ENCODE data around the gene RBM6. TPM values are rescaled to one million over a fixed set of nuclear protein-coding genes. Genes with fewer than 3 reads are reported as not detected.
"Not testable (repeated sequence)": the region's sequence is repeated elsewhere in the genome, so short reads cannot be mapped to it uniquely, and the experiment has no call there.

Gene RBM6
- polyA plus RNA-seq, 3 donors, result 11.3 to 137 (median 17.8) TPM

DNA sequence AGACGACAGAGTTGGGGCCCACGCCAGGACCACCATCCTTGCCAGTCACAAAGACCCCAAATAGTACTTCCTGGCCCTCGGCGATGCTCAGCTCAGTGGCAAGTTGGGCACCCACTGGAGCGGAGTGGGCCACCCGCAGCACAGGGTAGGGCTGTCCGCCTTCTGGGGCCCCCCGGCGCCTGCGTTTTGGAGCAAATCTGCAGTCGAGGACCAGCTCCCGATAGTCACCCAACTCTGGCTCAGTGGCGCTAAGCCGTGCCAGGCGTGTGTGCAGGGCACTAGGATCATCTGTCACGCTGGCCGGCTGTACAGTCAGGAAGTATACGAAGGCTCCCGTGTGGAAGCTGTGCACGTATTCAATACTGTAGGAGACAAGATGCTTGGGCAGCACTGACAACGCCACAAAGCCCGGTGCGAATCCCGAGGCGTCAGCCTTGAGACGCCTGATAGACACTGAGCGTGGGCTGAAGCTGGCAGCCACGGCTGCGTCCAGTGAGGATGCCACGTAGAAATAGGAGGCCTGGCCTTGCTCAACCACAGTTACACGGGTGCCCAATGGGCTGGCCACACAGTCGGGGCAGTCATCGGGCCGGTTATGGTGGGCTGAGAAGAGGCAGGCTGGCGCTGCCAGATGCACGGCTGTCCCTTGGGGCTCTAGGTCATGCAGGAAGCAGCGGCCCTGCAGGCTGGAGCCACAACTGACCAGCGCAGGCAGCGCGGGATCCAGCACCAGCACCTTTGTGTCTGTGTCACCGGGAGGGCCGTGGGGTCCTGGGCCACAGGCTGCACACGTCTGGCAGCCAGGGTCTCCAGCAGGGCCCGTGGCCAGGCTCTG lies 37.2 kb upstream of the RBM6 start:
- Histone ChIP-seq H3K9me3 (replicated peaks in 1 of 2; ENCODE audit: control insufficient read depth in 1 of 2, insufficient read depth in 1 of 2, low read length in 2 of 2) (no peaks in the 10 kb centered on the region), H3K36me3 (replicated peaks in 1 of 2; ENCODE audit: control insufficient read depth in 1 of 2, insufficient read depth in 2 of 2, low read length in 2 of 2) (no peaks in the 10 kb centered on the region), H3K4me3 (replicated peaks in 1 of 3; ENCODE audit: low read depth in 2 of 3, low read length in 3 of 3) (no peak overlapping the region), H2AFZ (ENCODE audit: insufficient read depth, low read depth, low read length, poor library complexity, severe bottlenecking) (peak overlapping the region; percentile 97), H4K20me1 (ENCODE audit: insufficient read depth, low read length) (no peaks in the 10 kb centered on the region), H3K9ac (ENCODE audit: insufficient read depth, low read length, poor library complexity, severe bottlenecking) (no peak overlapping the region), H3K27ac (ENCODE audit: low read depth in 1 of 2, low read length in 2 of 2) (no peak overlapping the region), H3K4me1 (ENCODE audit: control insufficient read depth in 1 of 2, insufficient read depth in 2 of 2, low read length in 2 of 2) (peaks cover 19 to 25% of the 10 kb centered on the region in 2 donors), H3K27me3 (ENCODE audit: control insufficient read depth in 2 of 2, insufficient read depth in 2 of 2, low read length in 2 of 2) (no peaks in the 10 kb centered on the region), H3K79me2 (ENCODE audit: insufficient read depth, low read length) (no peaks in the 10 kb centered on the region), H3K4me2 (replicated peaks; ENCODE audit: extremely low read depth, low read length, poor library complexity, severe bottlenecking) (peak overlapping the region; percentile 83)
- Mint-ChIP-seq H3K27me3 (ENCODE audit: low read depth in 3 of 3) (peaks cover 0 to 6% (median 2%) of the 10 kb centered on the region in 3 donors), H3K4me3 (peak overlapping the region in 1 of 2 donors; percentile 90), H3K4me1 (peaks cover 21% of the 10 kb centered on the region), H3K36me3 (no peaks in the 10 kb centered on the region), H3K27ac (peak overlapping the region in 1 of 7 donors; percentile 36), H3K9me3 (no peaks in the 10 kb centered on the region)
- TF ChIP-seq, protein P1, sequence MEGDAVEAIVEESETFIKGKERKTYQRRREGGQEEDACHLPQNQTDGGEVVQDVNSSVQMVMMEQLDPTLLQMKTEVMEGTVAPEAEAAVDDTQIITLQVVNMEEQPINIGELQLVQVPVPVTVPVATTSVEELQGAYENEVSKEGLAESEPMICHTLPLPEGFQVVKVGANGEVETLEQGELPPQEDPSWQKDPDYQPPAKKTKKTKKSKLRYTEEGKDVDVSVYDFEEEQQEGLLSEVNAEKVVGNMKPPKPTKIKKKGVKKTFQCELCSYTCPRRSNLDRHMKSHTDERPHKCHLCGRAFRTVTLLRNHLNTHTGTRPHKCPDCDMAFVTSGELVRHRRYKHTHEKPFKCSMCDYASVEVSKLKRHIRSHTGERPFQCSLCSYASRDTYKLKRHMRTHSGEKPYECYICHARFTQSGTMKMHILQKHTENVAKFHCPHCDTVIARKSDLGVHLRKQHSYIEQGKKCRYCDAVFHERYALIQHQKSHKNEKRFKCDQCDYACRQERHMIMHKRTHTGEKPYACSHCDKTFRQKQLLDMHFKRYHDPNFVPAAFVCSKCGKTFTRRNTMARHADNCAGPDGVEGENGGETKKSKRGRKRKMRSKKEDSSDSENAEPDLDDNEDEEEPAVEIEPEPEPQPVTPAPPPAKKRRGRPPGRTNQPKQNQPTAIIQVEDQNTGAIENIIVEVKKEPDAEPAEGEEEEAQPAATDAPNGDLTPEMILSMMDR (IDR thresholded peaks at IDR 0.05), result no peak
- intact Hi-C loops (cut with micrococcal nuclease), result no loop called here
- no peak for DNase-seq
- WGBS (ENCODE audit: insufficient coverage), result 94% methylated on average over 42 of the region's 44 CpGs

DNA sequence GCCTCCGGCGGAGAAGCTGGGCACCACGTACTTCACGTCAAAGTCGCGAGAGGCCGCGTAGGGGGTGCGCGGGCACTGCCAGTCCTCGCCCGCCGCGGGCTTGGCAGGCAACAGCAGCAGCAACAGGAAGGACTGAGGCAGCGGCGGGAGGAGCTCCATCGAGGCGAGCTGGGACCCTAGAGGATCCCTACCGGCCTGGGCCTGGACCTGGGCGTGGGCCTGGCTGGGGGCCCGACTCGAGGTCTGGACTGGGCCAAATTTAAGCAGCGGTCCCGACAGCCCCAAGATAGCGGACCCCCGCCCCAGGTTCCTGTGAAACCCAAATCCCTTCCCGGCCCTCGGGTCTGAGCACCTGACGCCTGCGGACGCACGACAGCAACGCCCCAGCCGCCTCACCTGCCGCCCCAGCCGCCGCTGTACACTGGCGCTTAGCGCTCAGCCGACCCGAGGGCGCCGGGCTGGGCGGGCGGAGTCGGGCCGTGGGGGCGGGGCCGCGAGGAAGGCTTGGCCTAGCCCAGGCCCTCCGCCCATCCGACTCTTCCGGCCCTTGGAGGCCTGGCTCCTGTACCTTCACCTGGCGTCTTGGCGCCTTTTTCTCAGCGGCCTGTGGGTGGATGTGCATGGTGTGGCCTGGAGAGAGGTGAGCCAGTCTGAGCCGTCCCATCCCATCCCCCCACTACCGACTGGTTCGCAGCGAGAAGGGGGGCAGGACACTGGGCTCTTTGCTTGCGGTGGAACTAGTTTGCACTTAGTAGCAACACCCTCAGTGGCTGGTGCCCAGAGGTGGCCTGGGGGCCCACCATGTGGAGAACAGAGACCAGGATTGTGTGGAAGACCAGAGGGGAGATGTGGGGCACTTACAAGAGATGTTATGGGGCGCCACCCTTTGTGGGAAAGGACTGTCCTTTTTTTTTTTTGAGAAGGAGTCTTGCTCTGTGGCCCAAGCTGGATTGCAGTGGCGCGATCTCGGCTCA lies 36.2 kb upstream of the RBM6 start, which contains the start of gene MST1R:
Gene MST1R, minus strand, starts transcription at position 423 of the 974 bp plus-strand sequence. Its CDS starts 264 bp downstream, at position 159.
- H3K27ac Mint-ChIP-seq, result peak within 1 kb of the TSS in 1 of 7 donors; percentile 55
- Histone ChIP-seq H3K4me1 (ENCODE audit: control insufficient read depth in 1 of 2, insufficient read depth in 2 of 2, low read length in 2 of 2) (peaks cover 19 to 25% of the 10 kb centered on the region in 2 donors), H4K20me1 (ENCODE audit: insufficient read depth, low read length) (no peaks in the 10 kb centered on the region), H2AFZ (ENCODE audit: insufficient read depth, low read depth, low read length, poor library complexity, severe bottlenecking) (peak within 1 kb of the TSS; percentile 97), H3K4me3 (replicated peaks in 1 of 3; ENCODE audit: low read depth in 2 of 3, low read length in 3 of 3) (peak within 1 kb of the TSS; percentile 17 to 82 (median 44)), H3K36me3 (replicated peaks in 1 of 2; ENCODE audit: control insufficient read depth in 1 of 2, insufficient read depth in 2 of 2, low read length in 2 of 2) (peaks cover under 1 to 5% of the 10 kb centered on the region in 2 donors), H3K4me2 (replicated peaks; ENCODE audit: extremely low read depth, low read length, poor library complexity, severe bottlenecking) (peak within 1 kb of the TSS; percentile 83), H3K27me3 (ENCODE audit: control insufficient read depth in 2 of 2, insufficient read depth in 2 of 2, low read length in 2 of 2) (no peaks in the 10 kb centered on the region), H3K9me3 (replicated peaks in 1 of 2; ENCODE audit: control insufficient read depth in 1 of 2, insufficient read depth in 1 of 2, low read length in 2 of 2) (no peaks in the 10 kb centered on the region), H3K9ac (ENCODE audit: insufficient read depth, low read length, poor library complexity, severe bottlenecking) (peak within 1 kb of the TSS; percentile 67), H3K79me2 (ENCODE audit: insufficient read depth, low read length) (no peaks in the 10 kb centered on the region), H3K27ac (ENCODE audit: low read depth in 1 of 2, low read length in 2 of 2) (peak within 1 kb of the TSS in 1 of 2 donors; percentile 31)
- peak; percentile 32 to 48 (median 35) for DNase-seq
- WGBS (ENCODE audit: insufficient coverage), result 37% methylated on average over 51 of the region's 65 CpGs
- H3K36me3 Mint-ChIP-seq, result peaks cover 0 to 2% of the 10 kb centered on the region in 2 donors
- intact Hi-C loops (cut with micrococcal nuclease), result no loop called here
- peaks cover 0 to 6% (median 2%) of the 10 kb centered on the region in 3 donors for H3K27me3 Mint-ChIP-seq (ENCODE audit: low read depth in 3 of 3)
- no peaks in the 10 kb centered on the region for H3K9me3 Mint-ChIP-seq
- TF ChIP-seq, protein P1 (IDR thresholded peaks at IDR 0.05), result no peak
- peaks cover 21% of the 10 kb centered on the region for H3K4me1 Mint-ChIP-seq
- peak within 1 kb of the TSS; percentile 79 to 90 for H3K4me3 Mint-ChIP-seq

DNA sequence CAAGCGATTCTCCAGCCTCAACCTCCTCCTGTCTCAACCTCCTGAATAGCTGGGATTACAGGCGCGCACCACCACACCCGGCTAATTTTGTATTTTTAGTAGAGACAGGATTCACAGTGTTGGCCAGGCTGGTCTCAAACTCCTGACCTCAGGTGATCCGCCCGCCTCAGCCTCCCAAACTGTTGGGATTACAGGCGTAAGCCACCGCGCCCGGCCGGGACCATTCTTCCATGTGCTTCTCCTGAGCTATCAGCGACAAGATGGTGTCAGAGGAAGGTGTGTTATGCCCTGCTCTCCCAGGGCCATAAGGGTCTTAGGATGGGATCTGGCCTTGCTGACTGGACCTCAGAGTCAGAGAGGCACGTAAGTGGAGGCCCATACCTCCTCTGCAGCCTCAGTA lies 35.5 kb upstream of the RBM6 start:
- H3K27ac ChIP-seq (ENCODE audit: low read depth in 1 of 2, low read length in 2 of 2); H3K9me3 Mint-ChIP-seq; H3K79me2 ChIP-seq (ENCODE audit: insufficient read depth, low read length); H3K27me3 ChIP-seq (ENCODE audit: control insufficient read depth in 2 of 2, insufficient read depth in 2 of 2, low read length in 2 of 2); H3K36me3 Mint-ChIP-seq; DNase-seq; H3K9me3 ChIP-seq (replicated peaks in 1 of 2; ENCODE audit: control insufficient read depth in 1 of 2, insufficient read depth in 1 of 2, low read length in 2 of 2); H3K27me3 Mint-ChIP-seq (ENCODE audit: low read depth in 3 of 3); intact Hi-C loops (cut with micrococcal nuclease); H3K27ac Mint-ChIP-seq; H4K20me1 ChIP-seq (ENCODE audit: insufficient read depth, low read length); H3K9ac ChIP-seq (ENCODE audit: insufficient read depth, low read length, poor library complexity, severe bottlenecking); H3K4me3 ChIP-seq (replicated peaks in 1 of 3; ENCODE audit: low read depth in 2 of 3, low read length in 3 of 3); H3K4me2 ChIP-seq (replicated peaks; ENCODE audit: extremely low read depth, low read length, poor library complexity, severe bottlenecking): not testable (repeated sequence)
- H3K4me3 Mint-ChIP-seq, result peak overlapping the region in 1 of 2 donors; percentile 79
- peaks cover 21% of the 10 kb centered on the region for H3K4me1 Mint-ChIP-seq
- H3K4me1 ChIP-seq (ENCODE audit: control insufficient read depth in 1 of 2, insufficient read depth in 2 of 2, low read length in 2 of 2), result peaks cover 19 to 25% of the 10 kb centered on the region in 2 donors
- H2AFZ ChIP-seq (ENCODE audit: insufficient read depth, low read depth, low read length, poor library complexity, severe bottlenecking), result peak overlapping the region; percentile 97
- H3K36me3 ChIP-seq (replicated peaks in 1 of 2; ENCODE audit: control insufficient read depth in 1 of 2, insufficient read depth in 2 of 2, low read length in 2 of 2), result peaks cover 4 to 12% of the 10 kb centered on the region in 2 donors
- WGBS (ENCODE audit: insufficient coverage), result 98% methylated on average over 8 of the region's 13 CpGs
